DLD1 (cell line): ENCODE results near the gene SCT.

Experiments used
- in situ Hi-C: cut with HindIII; loops from 2 replicates; pipeline ENCODE4 v1.10.0; 2017; ENCODE audit warnings: low sequenced_read_pairs

SCT gene

DNA sequence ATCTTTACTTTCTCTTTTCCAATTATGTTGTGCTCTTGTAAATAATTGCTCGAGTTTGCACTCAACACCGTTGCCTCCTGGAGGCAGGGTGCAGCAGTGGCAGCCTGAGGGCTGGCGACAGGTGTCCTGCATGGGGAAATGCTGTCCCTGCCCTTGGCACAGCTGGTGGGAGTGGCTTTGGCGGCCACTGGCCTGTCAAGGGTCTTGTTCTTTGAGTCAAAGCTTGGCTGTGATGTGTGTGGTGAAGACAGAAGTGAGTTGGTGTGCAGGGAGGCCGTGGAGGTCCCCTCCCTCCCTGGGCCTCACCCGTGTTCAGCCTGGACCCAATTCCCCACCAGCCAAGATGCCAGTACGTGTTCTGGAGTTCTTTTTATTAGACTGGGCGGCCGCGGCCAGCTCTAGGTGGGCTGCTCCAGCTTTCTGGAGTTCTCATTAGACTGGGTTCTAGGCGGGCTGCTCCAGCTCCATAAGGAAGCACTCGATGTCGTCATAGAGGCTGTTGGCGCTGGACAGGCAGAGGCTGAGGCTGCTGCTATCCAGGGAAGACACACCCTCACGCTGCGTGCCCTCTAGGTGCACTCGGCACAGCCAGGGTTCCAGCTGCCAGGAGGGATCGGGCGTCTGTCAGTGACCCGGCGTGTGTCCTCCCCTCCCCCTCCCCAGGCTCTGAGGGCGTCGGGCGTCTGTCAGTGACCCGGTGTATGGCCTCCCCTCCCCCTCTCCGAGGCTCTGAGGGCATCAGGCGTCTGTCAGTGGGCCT is 14.6 kb downstream of the SCT start:
- in situ Hi-C loops: no loop called here

DNA sequence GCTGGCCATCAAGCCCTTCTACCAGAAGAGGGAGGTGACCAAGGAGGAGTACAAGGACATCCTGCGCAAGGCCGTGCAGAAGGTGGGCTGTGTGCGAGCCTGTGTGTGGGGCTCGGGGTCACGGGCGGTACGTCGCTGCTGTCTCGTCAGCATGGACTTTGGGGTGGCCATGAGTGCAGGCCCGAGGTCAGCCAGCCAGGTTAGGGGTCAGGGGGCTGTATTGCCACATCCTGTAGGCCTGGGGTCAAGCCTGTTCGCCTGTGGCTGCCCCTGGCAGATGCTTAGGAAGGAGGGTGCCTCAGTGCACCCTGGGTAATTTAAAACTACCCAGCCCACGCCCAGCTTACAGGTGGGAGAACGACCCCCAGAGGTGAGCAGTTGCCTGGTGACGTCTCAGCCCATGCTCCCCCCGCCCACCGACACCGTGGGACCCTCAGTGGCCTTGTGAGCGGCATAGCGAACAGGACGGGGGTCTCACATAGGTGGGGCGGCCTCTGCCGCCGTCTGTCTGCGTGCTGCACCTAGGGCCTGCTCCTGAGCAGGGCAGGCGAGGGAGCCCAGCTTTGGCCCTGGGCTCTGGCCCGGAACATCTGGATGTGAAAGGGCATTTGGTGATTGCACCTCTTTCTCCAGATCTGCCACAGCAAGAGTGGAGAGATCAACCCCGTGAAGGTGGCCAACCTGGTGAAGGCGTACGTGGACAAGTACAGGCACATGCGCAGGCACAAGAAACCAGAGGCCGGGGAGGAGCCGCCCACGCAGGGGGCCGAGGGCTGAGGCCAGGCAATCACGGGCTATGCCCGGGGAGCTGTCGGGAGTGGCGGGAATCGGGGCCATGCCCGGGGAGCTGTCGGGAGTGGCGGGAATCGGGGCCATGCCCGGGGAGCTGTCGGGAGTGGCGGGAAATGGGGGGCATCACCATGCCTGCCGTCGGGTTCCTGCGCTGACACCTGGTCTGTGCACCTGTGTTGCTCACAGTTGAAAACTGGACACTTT is 15.7 kb downstream of the SCT start:
- in situ Hi-C loops: no loop called here

DNA sequence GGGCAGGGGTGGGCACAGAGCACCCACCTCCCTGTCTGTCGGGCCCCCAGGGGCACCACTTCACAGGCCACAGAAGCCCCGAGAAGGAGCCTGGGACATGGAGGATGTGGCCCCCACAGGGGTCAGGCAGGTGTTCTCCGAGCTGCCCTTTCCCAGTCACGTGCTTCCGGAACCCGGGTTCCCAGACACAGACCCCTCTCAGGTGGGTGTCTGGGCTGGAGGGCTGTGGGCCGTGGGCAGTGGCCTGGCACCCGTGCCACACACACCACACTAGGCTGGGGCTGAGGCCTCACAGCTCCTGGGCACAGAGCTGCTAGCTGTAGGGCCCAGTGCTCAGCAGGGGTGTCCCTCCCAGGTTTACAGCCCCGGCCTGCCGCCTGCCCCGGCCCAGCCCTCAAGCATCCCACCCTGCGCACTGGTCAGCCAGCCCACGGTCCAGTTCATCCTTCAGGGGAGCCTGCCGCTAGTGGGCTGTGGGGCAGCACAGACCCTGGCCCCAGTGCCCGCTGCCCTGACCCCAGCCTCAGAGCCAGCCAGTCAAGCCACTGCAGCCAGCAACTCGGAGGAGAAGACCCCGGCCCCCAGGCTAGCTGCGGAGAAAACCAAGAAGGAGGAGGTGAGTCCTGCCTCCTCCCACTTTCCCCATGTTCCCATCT is 16.7 kb downstream of the SCT start:
- in situ Hi-C loops: no loop called here

DNA sequence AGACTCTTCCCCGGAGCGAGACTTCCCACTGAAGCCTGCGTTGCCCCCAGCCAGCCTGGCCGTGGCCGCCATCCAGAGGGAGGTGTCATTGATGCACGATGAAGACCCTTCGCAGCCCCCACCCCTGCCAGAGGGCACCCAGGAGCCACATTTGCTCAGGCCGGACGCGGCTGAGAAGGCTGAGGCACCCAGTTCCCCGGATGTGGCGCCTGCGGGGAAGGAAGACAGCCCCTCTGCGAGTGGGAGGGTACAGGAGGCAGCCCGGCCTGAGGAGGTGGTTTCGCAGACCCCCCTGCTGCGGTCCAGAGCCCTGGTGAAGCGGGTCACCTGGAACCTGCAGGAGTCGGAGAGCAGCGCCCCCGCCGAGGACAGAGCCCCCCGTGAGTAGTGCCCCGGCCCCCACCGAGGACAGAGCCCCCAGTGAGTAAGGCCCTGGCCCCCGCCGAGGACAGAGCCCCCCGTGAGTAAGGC is 17.6 kb downstream of the SCT start:
- in situ Hi-C loops: no loop called here

DNA sequence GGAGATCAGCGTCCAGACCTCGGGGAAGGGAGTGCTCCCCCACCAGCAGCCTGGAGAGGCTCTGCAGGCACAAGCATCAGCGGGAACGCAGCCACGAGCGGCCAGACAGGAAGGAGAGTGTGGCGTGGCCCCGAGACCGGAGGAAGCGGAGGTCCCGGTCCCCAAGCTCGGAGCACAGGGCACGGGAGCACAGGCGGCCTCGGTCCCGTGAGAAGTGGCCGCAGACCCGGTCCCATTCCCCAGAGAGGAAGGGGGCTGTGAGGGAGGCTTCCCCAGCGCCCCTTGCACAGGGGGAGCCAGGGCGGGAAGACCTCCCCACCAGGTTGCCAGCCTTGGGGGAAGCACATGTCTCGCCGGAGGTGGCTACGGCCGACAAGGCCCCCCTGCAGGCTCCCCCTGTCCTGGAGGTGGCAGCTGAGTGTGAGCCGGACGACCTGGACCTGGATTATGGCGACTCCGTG is 18.2 kb downstream of the SCT start:
- in situ Hi-C loops: no loop called here

DNA sequence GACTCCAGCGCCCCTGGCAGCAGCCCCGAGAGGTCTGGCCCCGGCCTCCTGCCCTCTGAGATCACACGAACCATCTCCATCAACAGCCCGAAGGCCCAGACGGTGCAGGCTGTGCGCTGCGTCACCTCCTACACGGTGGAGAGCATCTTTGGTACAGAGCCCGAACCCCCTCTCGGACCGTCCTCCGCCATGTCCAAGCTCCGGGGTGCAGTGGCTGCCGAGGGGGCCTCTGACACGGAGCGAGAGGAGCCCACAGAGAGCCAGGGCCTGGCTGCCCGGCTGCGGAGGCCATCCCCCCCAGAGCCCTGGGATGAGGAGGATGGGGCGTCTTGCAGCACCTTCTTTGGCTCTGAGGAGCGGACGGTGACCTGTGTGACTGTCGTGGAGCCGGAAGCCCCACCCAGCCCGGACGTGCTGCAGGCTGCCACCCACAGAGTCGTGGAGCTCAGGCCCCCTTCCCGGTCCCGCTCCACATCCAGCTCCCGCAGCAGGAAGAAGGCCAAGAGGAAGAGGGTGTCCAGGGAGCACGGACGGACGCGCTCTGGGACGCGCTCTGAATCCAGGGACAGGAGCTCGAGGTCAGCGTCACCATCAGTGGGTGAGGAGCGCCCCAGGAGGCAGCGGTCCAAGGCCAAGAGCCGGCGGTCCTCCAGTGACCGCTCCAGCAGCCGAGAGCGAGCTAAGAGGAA is 18.9 kb downstream of the SCT start:
- in situ Hi-C loops: no loop called here

DNA sequence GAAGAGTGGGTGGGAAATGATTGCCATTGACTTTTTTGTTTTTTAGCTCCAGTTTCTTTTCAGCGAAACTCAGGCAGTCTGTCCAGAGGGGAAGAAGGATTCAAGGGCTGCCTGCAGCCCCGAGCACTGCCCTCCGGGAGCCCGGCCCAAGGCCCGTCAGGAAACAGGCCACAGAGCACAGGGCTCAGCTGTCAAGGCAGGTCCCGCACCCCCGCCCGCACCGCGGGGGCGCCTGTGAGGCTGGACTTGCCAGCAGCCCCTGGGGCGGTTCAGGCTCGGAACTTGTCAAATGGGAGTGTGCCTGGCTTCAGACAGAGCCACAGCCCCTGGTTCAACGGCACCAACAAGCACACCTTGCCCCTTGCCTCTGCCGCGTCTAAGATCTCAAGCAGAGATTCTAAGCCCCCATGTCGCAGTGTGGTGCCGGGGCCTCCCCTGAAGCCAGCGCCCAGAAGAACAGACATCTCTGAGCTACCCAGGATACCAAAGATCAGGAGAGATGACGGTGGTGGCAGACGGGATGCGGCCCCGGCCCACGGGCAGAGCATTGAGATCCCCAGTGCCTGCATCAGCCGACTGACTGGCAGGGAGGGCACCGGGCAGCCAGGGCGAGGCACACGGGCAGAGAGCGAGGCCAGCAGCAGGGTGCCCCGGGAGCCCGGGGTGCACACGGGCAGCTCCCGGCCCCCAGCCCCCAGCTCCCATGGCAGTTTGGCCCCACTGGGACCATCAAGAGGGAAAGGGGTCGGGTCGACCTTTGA is 19.8 kb downstream of the SCT start:
- in situ Hi-C loops: no loop called here

DNA sequence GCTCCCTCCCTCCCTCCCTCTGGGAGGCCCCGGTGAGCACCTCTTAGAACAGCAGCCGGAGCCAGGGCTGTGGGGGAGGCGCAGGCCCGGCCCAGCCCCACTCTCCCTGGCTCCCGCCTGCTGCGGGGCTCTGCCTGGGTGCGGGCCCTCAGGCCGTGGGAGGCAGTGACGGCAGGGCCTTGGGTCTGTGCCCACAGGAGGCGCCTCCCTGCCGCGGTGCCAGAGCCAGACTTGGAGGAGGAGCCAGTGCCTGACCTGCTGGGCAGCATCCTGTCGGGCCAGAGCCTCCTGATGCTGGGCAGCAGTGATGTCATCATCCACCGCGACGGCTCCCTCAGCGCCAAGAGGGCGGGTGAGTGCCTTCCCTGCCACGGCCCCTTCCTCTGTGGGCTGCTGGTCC is 20.7 kb downstream of the SCT start:
- in situ Hi-C loops: no loop called here

DNA sequence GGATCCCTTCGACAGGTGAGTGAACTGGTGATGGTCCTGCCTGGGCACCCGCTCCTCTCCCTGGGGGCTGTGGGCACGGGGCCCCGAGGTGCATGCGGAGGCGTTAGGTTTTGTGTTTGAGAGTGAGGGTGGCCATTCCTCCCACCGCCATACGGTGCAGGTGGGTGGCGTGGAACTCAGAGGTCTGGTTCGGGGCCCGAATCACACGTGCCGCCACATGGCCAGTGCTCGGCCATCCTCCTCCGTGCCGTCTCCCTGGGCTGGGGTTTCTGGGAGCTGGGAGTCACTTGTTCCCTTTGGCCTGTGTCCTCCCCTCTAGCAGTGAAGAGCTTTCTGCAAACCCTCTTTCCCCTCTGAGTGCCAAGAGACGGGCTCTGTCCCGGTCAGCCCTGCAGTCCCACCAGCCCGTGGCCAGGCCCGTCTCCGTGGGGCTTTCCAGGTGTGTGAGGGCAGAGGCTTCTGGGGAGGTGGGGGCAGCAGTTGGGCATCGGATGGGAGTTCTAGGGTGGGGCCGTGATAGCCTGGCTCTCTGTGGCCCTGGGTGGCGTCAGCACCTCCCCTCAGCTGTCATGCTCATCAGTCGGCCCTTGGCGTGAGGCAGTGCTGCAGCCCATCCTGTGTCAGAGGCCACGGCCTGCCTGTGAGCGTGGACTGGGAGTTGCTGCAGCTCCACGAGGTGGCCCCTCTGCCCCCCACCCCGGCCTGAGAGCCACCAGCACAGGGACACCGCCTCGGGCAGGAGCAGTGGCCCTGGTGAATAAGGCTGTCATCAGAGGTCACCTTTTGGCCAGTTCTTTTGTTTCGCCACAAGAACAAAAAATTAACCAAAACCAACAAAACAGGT is 21.5 kb downstream of the SCT start:
- in situ Hi-C loops: no loop called here

DNA sequence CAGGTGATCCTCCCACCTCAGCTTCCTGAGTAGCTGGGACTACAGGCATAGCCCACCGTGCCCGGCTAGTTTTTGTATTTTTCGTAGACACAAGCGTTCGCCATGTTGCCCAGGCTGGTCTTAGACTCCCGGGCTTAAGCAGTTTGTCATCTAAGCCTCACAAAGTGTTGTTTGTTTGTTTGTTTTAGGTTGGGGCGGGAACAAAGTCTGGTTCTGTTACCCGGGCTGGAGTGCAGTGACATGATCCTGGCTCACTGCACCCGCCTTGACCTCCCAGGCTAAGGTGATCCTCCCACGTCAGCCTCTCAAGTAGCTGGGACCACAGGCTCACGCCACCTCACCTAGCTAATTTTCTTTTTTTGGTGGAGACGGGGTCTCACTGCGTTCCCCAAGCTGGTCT is 23.8 kb downstream of the SCT start:
- in situ Hi-C loops: no loop called here

DNA sequence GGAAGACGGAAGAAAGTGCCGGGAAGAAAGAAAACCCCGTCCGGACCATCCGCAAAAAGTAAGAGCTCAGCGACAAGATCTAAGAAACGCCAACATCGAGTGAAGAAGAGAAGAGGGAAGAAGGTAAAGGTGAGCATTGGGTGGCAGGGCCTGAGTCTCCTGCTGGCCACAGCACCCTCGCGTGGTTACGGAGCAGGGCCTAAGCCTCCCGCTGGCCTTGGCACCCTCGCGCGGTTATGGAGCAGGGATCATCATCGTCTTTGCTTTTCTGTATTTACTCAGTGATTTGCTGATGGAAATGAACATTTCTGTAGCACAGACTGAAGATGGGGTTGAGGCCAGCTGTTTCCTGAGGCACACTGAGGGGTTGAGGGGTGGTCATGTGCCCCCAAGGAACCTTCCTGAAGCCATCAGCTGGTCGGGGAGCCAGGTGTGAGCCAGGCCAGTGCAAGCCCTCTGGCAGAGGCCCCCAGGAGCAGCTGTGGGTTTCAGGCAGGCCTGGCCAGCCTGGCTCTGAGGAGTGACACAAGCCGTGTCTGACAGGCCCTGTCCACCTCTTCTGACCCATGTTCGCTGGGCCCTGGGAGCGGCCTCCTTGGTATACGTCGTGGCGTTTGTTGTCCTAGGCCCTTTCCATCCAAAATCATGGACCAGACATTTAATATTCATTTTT is 25.3 kb downstream of the SCT start:
- in situ Hi-C loops: no loop called here

DNA sequence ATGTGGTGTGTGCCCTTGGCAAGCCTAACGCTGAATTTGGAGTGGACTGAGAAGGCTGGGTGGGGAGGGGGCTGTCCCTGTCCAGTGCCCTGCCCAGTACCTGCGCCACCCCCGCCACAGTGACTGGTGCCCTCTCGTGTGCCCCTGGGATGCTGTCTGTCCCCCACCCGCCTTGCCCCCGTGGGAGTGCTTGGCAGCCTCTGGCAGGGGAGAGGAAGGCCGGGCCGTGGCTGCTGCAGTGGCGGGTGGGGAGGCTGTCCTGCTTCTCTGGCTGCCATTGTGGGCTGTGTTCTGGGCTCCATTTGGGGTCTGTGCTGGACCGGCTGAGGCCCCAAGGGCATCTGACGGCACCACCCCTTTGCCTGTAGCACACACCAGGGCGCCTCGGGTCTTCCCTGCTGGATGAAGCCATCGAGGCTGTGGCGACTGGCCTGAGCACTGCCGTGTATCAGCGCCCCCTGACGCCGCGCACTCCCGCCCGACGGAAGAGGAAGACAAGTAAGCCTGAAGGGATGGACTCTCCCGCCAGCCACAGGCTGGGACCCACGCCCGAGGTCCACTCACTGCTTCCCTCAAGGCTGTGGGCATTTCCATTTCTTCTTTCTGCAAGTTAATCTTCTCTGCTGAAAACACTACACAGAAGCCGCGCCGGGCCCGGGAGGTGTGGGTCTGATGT is 28.8 kb downstream of the SCT start:
- in situ Hi-C loops: no loop called here

DNA sequence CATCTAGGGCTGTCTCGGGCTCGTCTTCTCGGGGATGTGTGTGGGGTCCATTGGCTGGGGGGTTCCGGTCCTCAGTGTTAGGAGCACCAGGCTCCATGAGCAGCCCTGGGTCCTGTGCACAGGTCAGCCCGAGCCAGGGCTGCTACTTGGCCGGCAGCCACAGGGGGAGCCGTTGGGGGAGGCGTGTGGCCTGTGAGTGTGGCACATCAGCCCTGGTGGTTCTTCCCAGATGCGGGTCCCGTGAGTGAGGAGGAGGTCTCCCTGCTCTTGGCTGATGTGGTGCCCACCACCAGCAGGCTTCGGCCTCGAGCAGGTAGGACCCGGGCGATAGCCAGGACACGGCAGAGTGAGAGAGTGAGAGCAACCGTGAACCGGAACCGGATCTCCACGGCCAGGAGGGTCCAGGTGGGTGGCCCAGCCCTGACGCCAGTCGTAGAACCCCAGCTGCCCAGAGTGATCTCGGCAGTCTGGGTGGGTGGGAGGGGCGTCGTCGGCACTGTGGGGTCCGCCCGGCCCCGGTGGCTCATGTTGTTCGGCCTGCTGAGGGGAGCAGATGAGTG is 29.7 kb downstream of the SCT start:
- in situ Hi-C loops: no loop called here

DNA sequence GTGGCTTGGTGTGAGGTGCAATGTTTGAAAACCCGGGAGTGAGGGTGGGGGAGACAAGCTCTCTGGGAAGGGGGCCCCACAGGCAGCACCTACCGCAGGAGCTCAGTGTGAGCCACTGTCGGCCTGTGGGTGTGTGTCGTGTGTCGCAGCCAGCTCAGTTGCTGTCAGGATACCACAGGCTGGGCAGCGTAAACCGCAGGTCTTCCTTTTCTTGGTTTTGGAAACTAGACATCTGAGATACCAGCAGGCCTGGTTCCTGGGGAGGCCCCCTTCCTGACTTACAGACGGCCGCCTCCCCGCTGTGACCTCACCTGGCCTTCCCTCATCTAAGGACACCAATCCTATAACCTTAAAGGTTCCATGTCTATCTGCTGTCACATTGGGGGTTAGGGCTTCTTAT is 30.6 kb downstream of the SCT start:
- in situ Hi-C loops: no loop called here

DNA sequence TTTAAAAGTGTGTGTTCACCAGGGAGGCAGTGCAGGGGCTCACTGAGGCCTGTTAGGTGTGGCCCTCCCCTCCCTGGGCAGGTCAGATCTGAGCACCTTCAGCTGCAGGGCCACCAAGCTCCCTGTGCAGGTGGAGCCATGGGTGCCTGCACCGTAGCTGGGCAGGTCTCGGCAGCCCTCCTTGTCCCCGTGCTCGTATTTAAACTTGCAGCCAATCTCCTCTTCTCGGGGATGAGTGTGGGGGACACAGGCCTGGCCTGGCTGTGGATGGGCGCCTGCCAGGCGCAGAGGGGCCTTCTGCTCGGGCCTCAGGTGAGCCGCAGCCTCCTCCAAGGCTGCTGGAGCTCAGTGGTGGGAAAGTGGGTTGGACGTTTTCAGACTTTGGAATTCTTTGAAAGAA is 31.6 kb downstream of the SCT start:
- in situ Hi-C loops: no loop called here

DNA sequence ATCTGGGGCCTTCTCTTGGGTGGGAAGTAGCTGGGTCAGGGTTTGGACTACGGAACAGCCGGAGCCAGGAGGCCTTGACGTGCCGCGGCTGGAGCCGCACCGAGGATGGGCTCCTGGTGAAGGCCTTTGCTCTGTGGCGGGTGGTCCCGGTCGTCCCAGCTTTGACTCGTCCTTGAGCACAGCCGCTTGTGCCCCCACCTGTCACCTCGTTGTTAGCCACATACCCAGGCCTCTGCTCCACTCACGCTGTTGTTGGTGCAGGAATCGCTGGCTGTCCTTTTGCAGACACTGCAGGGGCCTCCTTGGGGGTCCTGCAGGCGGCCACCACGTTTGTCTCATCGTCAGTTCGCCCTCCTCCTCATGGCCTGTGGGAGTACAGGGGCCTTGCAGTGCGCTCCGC is 33.6 kb downstream of the SCT start:
- in situ Hi-C loops: no loop called here

DNA sequence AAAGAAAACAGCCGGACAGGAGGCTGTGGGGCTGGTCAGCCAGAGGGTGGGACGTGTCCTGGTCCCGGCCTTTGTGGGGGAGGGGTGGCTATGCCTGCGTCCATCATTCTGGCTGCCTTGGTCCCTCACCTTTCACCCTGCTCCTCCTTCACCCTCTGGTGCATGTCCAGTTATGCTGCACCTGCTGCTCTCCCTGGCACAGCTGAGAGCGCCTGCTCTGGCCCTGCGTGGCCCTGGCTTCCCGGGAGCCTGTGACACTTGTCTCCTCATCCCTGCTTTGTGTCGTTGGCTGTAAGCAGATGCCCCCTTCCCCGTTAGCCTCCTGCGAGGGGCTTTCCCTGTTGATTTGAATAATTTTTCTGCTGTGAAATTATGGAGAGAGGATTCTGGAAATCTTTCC is 34.1 kb downstream of the SCT start:
- in situ Hi-C loops: no loop called here

DNA sequence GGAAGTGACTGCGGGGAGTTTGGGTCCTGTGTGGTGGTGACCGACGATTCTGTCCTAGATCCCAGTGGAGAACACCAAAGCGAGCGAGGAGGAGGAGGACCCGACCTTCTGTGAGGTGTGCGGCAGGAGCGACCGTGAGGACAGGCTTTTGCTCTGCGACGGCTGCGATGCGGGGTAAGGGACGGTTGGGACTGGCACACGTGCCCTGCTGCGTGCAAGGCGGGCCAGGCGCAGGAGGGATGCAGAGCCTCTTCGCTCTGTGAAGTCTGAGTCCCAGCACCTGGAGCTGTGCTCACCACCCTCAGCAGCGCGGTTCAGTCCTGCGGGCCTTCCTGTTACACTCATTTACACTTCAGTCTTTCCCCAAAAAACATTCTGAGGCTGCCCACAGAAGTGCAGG is 34.5 kb downstream of the SCT start:
- in situ Hi-C loops: no loop called here
